Stimulated activated CD4-positive, alpha-beta T cell treated with anti-CD3 and anti-CD28 coated beads, Interleukin-1b, Interleukin-23, amount 100 ng/mL, for 4 hours (primary cell): Measurements from ENCODE around the gene SYNGR2.

ENCODE experiments used
- DNase-seq, 2 donors: peaks; one replicate each; pipeline ENCODE4 v3.0.0-alpha.2; 2020; ENCODE audit warnings: low read depth in 2 of 2

SYNGR2 gene

GRCh38 chr17:78142119-78142861 is 26.1 kb upstream of the SYNGR2 start:
- DNase-seq: no peak

- DNase-seq: no peak
Observed at GRCh38 chr17:78143214-78144146, 24.9 kb upstream of the SYNGR2 start.

- DNase-seq: no peak
Observed at GRCh38 chr17:78144147-78144719, 24.1 kb upstream of the SYNGR2 start.

- DNase-seq: no peak
Observed at GRCh38 chr17:78144736-78145641, 23.4 kb upstream of the SYNGR2 start.

GRCh38 chr17:78146471-78146869 is 21.9 kb upstream of the SYNGR2 start:
- no peak for DNase-seq

- no peak for DNase-seq
Observed at GRCh38 chr17:78146881-78147280, 21.5 kb upstream of the SYNGR2 start.

- no peak for DNase-seq
Observed at GRCh38 chr17:78147315-78147998, 20.9 kb upstream of the SYNGR2 start.

GRCh38 chr17:78148286-78149016 is 19.9 kb upstream of the SYNGR2 start:
- no peak for DNase-seq

- DNase-seq: no peak
Observed at GRCh38 chr17:78151514-78152008, 16.8 kb upstream of the SYNGR2 start.

GRCh38 chr17:78154903-78155811 is 13.2 kb upstream of the SYNGR2 start:
- no peak for DNase-seq

GRCh38 chr17:78159575-78160158 is 8.7 kb upstream of the SYNGR2 start:
- no peak for DNase-seq

- DNase-seq: no peak
Observed at GRCh38 chr17:78163881-78164747, 4.3 kb upstream of the SYNGR2 start.

- no peak for DNase-seq
Observed at GRCh38 chr17:78164748-78165607, 3.4 kb upstream of the SYNGR2 start.

- DNase-seq: no peak
Observed at GRCh38 chr17:78166416-78166815, 2.0 kb upstream of the SYNGR2 start.

- peak; percentile 38 to 70 for DNase-seq
Observed at GRCh38 chr17:78168903-78169793, 767 bp downstream of the SYNGR2 start.
